GM19467 (cell line): ENCODE measurements around the gene FTSJ3.
"Not testable (repeated sequence)": the region's sequence is repeated elsewhere in the genome, so short reads cannot be mapped to it uniquely, and the experiment has no call there.

Experiments
- ATAC-seq: cut with Tn5 transposase; IDR thresholded peaks from one replicate; pipeline ENCODE4 v1.9.1; 2021; ENCODE audit warnings: mild to moderate bottlenecking, moderate library complexity; ENCODE audit not compliant: unreplicated experiment

FTSJ3 gene, protein sequence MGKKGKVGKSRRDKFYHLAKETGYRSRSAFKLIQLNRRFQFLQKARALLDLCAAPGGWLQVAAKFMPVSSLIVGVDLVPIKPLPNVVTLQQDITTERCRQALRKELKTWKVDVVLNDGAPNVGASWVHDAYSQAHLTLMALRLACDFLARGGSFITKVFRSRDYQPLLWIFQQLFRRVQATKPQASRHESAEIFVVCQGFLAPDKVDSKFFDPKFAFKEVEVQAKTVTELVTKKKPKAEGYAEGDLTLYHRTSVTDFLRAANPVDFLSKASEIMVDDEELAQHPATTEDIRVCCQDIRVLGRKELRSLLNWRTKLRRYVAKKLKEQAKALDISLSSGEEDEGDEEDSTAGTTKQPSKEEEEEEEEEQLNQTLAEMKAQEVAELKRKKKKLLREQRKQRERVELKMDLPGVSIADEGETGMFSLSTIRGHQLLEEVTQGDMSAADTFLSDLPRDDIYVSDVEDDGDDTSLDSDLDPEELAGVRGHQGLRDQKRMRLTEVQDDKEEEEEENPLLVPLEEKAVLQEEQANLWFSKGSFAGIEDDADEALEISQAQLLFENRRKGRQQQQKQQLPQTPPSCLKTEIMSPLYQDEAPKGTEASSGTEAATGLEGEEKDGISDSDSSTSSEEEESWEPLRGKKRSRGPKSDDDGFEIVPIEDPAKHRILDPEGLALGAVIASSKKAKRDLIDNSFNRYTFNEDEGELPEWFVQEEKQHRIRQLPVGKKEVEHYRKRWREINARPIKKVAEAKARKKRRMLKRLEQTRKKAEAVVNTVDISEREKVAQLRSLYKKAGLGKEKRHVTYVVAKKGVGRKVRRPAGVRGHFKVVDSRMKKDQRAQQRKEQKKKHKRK

GRCh38 chr17:63827002-63827800, at the start of gene FTSJ3, which contains the start of gene PSMC5:
TSS of gene FTSJ3 (minus strand) at chr17:63827663. CDS start at chr17:63826902, 761 bp downstream.
TSS of gene PSMC5 (plus strand) at chr17:63827431. CDS start at chr17:63827491, 60 bp downstream.
- ATAC-seq = peak; percentile 78

DNA sequence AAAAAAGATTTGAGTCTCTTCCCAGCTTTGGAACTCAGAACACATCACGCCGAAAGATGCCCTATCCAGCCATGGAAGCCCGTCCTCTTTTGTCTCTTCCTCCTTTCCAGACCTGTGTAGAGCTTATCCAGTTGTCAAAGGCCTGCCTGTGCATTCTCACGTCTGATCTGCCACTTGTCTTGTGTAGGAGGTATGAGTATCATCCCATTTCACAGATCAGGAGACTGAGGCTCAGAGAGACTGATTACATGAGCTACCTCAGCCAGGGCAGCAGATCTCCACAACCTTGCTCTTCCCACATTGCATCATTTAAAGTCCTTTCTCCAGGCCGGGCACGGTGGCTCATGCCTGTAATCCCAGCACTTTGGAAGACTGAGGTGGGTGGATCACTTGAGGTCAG, 47.2 kb upstream of the FTSJ3 start:
- not testable (repeated sequence) for ATAC-seq

DNA sequence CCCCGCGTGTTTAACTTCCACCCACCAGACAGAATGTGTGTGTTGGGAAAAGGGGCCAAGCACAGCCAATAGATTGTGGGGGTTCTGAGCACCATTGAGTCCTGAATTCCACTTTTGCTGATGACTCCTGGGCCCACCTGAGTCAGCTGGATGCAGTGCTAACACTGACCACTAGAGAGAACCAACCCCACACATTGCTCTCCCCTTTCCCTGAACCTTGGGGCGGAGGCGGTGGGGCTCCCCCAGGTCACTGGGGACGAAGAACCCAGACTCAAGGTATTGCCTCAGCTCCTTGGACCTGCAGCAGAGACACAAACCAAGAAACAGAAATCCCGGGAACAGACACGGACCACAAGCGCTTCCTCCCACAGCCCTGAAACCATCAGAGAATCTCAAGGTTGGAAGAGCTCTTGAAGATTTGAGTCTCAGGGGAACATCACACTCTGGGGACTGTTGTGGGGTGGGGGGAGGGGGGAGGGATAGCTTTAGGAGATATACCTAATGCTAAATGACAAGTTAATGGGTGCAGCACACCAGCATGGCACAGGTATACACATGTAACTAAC, 46.7 kb upstream of the FTSJ3 start:
- not testable (repeated sequence) for ATAC-seq

DNA sequence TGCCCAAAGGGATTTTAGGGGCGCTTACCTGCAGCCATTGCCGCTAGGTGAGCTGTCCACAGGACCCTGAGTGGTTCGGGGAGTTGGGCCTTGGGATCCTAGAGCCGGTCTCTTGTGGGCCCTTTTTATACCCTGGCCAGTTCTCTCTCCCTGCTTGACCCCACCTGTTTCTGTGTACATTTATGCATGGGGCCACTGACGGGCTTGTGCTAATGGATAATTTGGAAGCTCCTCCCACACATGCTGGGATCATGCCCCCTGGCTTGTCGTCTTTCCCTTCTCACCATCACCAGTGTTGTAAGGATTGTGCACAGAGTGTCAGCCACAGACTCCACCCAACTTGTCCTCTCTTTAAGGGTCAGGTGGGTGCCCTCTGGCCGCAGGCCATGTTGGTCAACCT, 46.1 kb upstream of the FTSJ3 start, which contains the start of gene CSH2:
TSS of gene CSH2 (minus strand) at position 101 of the 400 bp plus-strand sequence. CDS start at position 38, 63 bp downstream.
- ATAC-seq = not testable (repeated sequence)

DNA sequence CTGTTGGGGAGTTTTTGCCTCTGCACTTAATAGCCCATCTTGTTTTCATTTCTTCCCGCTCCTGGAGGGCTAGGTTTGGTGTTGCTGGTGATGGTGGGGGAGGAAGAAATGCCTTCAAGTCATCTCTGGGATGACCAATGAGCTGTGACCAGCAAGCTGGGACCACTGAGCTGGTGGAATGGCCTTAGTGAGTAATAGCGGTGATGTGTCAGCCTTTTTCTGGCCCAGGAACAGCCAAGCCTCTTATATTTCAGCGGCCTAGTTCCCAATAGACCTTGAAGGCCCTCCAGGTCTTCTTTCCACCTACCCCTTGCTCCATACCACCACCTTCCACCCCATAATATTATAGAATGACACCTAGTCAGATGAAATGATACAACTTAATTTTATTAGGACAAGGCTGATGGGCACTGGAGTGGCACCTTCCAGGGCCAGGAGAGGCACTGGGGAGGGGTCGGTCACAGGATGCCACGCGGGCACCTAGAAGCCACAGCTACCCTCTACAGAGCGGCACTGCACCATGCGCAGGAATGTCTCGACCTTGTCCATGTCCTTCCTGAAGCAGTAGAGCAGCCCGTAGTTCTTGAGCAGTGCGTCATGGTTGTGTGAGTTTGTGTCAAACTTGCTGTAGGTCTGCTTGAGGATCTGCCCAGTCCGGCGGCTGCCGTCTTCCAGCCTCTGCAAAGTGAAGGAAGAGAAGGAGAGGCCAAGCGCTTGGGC, 44.3 kb upstream of the FTSJ3 start:
- not testable (repeated sequence) for ATAC-seq

- ATAC-seq = not testable (repeated sequence)
Measured at GRCh38 chr17:63870292-63870665, 42.8 kb upstream of the FTSJ3 start.

DNA sequence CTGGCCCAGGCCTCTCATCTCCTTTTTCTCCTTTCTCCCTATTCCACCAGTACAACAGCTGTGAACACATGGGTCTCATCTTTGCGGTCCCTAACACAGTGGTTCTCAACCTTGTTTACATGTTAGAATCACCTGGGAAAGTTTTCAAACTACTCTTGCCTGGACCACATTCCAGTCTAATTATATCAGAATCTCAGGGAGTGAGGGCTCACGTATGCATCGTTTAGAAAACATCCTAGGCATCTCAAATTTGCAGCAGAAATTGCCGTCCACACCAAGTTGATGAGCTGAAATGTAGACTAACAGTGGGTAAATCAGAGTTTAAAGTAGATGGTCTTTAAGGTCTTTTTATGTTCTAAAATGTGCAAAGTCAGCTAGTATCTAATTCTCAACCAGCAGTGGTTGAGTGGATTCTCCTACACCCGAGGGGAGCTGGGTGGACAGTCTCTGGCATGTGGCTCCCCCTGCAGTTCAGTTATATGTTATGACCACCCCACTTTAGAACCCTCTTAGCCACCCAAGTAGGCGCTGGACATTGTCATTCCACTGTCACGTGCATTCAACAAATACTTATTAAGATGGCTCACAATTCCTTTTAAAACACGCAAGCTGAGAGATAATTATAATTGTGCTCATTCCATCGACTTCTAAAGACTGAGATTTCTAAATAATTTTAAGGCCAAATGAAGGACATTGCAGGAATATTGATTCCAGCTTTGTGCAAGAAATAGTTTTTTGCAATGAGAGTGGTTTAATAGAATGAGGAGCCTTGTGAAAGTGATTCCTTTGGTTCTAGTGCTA, 42.2 kb upstream of the FTSJ3 start:
- ATAC-seq = not testable (repeated sequence)

DNA sequence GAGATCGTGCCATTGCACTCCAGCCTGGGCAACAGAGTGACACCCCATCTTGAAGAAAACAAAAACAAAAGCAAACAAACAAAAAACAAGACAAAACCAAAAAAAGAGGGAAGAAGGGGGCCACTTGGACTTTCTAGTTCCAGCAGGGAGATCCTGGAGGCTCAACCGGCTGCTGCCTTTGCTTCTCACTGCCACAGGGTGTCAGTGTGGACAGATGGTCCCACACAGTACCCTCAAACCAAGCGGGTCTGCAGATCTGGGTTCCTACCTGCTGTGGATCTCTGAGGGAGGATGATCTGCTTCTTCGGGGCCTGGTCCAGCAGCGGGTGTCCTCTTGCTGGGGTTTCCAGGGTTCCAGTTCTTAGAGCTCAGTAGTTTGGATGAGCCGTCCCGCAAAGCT, 39.2 kb upstream of the FTSJ3 start:
- ATAC-seq = not testable (repeated sequence)

DNA sequence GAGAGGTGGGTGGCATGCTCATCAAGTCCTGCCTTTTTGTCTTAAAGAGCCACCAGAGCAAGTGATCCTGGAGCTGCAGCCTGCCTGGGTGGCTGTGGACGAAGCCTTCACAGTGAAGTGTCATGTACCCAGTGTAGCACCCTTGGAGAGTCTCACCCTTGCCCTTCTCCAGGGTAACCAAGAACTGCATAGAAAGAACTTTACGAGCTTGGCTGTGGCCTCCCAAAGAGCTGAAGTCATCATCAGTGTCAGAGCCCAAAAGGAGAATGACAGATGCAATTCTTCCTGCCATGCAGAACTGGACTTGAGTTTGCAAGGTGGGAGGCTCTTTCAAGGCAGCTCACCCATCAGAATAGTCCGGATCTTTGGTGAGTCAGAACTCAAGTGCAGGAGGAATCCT, 31.8 kb upstream of the FTSJ3 start:
- ATAC-seq = no peak

- ATAC-seq = not testable (repeated sequence)
Measured at GRCh38 chr17:63856425-63856824, 29.0 kb upstream of the FTSJ3 start.

DNA sequence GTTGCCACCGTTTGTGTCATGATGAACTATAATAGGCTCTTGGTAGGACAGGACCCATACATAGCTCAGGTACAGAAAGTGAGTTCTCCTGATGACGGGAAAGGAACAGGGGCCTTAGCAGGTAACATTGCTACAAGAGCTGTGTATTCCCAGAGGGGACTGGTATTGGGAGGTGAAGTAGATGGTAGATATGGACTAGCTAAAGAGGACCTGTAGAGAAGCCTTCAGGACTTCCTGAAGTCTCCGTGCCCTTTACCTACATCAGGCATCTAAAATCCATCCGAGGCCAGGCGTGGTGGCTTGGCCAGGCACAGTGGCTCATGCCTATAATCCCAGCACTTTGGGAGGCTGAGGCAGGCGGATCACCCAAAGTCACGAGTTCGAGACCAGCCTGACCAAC, 27.7 kb upstream of the FTSJ3 start:
- ATAC-seq = no peak

- ATAC-seq = no peak
Measured at GRCh38 chr17:63854709-63855108, 27.2 kb upstream of the FTSJ3 start.

- no peak for ATAC-seq
Measured at GRCh38 chr17:63853260-63853659, 25.8 kb upstream of the FTSJ3 start.

DNA sequence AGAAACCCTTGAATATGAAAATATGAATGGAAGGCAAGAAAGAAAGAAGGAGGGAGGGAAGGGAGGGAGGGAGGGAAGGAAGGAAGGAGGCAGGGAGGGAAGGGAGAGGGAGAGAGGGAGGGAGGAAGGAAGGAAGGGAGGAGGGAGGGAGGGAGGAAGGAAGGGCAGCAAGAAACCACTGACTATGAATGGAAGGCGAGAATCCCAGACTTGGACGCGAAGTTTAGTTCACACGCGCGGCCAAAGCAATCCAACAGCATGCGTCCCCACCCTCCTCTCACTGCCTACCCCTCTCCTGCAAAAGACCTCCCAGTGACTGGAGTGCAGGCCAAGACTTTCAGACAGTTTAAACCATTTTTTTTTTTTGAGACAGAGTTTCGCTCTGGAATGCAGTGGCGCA, 22.9 kb upstream of the FTSJ3 start:
- ATAC-seq = no peak

DNA sequence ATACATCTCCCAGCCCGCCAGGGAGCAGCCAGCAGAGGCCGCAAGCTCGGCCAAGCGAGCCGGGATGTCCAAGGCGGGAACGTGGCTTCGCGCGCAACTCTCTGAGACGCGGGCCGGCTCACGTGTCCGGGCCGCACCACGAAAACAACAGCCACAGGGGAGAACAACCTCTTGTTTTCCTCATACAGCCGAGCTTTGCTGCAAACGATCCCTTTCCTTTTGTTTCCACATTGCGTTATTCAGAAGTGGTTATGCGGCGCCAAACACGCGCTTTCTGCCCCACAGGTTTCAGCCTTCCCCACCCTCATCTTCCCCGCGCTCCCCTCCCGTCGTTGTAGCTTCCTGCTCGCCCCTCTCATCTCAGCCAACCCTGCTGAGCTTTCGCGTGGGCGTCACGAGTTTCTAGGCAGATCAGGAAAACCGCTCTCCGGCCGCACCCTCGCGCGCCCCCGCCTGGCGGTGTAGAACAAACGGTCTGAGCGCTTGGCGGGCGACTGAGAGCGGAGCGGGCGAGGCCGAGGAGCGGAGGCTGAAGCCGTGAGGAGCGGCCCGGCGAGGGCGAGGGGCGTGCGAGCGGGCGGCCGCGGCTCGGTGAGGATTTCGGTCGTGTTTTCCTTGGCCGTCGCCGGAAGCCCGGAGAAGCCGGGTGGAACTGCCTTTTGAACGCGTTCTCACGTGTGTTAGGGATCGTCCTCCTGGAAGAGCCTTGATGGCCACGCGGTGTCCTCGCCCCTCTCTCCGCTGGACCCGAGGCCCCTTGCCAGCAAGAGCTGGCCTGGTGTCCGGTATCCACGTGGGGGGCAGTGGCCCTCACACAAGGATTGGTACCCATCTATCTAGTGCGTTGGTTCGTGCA, 21.6 kb upstream of the FTSJ3 start:
- ATAC-seq = peak; percentile 82

- no peak for ATAC-seq
Measured at GRCh38 chr17:63847525-63848249, 20.2 kb upstream of the FTSJ3 start.

- ATAC-seq = no peak
Measured at GRCh38 chr17:63845509-63845908, 18.0 kb upstream of the FTSJ3 start.
